H1 (cell line): ENCODE data around the gene DTX4. TPM values are rescaled to one million over a fixed set of nuclear protein-coding genes. Genes with fewer than 3 reads are reported as not detected.
A peak's percentile ranks its signal among the peaks of the same experiment; 100 is the strongest.

ENCODE experiments used
- POLR2AphosphoS5 ChIP-seq: IDR thresholded peaks from 2 replicates; pipeline ENCODE4 v1.6.1; 2011; ENCODE audit warnings: low read depth, low read length
- polyA plus RNA-seq, 7 experiments: library from polyadenylated mRNA; depleted of rRNA in 3 of 7; stranded (reverse) in 5 of 7; unstranded in 2 of 7; fragments of >200 nt in 5 of 7; fragments of 200-250 nt in 2 of 7; gene quantifications; 1 replicate in 5 of 7; 2 replicates in 1 of 7; 4 replicates in 1 of 7; pipeline versions ENCODE4 v1.2.1 to v1.2.3, GENCODE V29; 2011 to 2013; ENCODE audit warnings: missing spikeins in 2 of 7, mixed read lengths in 2 of 7
- total RNA-seq: library from RNA; stranded (reverse); fragmentation: NEBNext Ultra II Directional; extraction: Animal tissue kit (Norgen Biotek cat#: 25700); gene quantifications from 2 replicates; pipeline ENCODE4 v1.2.1, GENCODE V29; 2021

The DTX4 gene
- total and polyA plus RNA-seq, 2 of the 8 experiments (the other 6 are each of a cell fraction or from before 2014, with no cell fraction given), result 5.1 to 18.8 TPM

GRCh38 chr11:59171508-59172322, at the start of gene DTX4 (continued):
- peak; percentile 83 for TF ChIP-seq POLR2AphosphoS5
